Right renal pelvis (tissue), 4 donors: ENCODE data around the gene LOC128125822.
A peak's percentile ranks its signal among the peaks of the same experiment; 100 is the strongest.
"Not testable (repeated sequence)": the region's sequence is repeated elsewhere in the genome, so short reads cannot be mapped to it uniquely, and the experiment has no call there.

Source experiments
- DNase-seq, 4 donors: peaks; one replicate each; pipeline ENCODE4 v3.0.0-alpha.2; 2013; ENCODE audit warnings: low read depth in 4 of 4, low spot score in 3 of 4, missing footprints in 1 of 4

Gene LOC128125822

GRCh38 chr6:63572044-63572746, at the start of gene LOC128125822, which contains the start of gene PTP4A1:
TSS of gene LOC128125822 (plus strand) at chr6:63572480.
TSS of gene PTP4A1 (plus strand) at chr6:63572480. CDS start at chr6:63576881, 4,401 bp downstream.
- peak; percentile 93 to 97 (median 93) for DNase-seq

GRCh38 chr6:63522911-63523287, 49.4 kb upstream of the LOC128125822 start:
- DNase-seq = not testable (repeated sequence)

- no peak for DNase-seq
These were observed 48.6 kb upstream of the LOC128125822 start for GRCh38 chr6:63523630-63524029.

DNA sequence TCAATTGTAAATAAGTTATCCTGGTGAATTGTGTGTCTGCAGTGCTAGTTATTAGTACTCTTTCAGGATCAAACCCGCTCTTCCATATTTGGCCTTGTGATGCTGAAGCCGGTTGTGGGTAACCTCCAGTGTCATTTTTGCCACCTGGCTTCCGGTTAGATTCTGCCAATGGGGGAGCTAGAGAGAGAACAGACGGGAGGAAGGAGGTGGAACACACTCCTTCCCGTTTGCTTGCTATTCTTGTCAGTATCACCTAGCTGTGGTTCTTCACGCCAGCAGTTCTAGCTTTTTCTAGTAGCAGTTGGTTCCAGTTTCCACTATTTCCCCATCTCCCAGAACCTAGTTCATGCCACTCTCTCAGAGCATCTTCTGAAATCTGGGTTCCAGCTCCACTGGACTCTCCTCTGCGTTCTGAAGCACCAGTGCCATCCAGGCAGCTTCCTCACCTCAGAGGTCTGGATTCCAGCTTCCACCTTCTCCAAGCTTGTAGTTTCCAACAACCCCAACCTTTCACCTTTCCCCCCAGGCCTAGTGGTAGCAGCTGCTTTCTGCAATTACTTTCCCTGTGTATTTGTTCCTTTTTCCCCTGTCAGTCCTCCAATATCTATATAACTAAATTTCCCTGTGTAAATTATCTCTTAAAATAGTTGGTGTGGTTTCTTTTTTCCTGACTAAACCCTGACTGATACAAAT, 46.9 kb upstream of the LOC128125822 start:
- no peak for DNase-seq

GRCh38 chr6:63526931-63527330, 45.3 kb upstream of the LOC128125822 start:
- no peak for DNase-seq

- DNase-seq = no peak
These were observed 44.4 kb upstream of the LOC128125822 start for GRCh38 chr6:63527658-63528514.

DNA sequence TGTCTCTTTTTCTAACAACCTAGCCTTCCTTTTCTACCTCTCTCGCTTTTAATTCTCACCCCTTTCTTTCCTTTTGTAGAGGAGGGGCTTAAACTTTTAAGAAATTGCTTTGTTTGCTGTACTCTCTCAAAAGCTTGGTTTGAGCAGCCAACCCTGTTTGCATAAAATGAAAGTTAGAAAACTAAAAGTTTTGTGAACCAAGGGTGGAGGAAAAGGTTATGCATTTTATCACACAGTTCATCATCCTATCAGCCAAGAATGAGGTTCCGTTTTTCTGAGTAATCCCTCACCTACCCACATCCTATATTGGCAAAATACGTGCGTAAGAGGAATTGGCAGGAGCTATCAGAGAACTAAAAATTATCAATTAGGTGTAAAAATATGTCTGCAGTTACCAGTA, 42.8 kb upstream of the LOC128125822 start:
- DNase-seq = no peak

DNA sequence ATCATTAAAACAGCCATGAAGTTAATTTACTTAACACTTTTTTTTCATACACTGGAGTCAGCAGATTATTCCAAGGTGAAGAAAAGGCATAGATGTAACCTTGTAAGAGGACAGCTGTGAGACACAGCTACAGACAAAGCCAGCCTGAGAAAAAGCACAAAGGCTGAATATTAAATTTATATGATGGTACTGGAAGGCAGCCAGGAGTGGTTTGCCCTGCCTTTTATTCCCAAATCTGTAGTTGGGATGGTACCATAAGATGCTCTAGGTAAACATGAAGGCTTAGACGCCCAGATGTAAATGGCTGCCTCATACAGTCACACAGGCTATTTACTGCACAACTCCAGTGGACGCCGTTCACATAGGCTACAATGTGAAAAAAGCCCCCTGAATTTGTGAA, 42.1 kb upstream of the LOC128125822 start:
- no peak for DNase-seq

DNA sequence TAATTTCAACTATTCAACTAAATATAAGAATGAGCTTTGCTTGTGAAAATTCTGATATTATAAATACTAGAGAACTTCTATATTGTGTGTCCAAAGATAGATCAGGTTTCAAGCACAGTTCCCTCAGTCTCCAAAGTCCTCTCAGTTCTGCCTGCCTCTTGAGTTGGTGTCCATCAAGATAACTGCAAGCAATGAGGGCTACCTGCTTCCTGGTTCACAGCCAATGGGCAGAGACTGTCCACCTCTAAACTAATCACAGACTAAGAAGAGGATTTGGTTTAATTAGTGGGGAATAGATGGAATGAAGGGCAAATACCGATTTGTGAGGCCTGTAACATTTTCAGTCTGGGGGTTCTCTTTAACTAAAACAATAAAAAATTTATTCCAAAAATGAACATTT, 41.3 kb upstream of the LOC128125822 start:
- no peak for DNase-seq

DNA sequence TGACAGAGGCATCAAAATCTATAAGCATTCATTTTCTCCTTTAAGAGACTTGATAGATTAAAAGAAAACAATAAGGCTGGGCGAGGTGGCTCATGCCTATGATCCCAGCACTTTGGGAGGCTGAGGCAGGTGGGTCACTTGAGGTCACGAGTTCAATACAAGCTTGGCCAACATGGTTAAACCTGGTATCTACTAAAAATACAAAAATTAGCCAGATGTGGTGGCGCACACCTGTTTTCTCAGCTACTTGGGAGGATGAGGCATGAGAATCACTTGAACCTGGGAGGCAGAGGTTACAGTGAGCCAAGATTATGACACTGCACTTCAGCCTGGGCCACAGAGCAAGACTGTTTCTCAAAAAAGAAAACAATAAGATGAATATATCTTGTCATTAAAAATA, 39.3 kb upstream of the LOC128125822 start:
- no peak for DNase-seq

- no peak for DNase-seq
These were observed 38.3 kb upstream of the LOC128125822 start for GRCh38 chr6:63533952-63534351.

GRCh38 chr6:63537201-63537958, 34.9 kb upstream of the LOC128125822 start:
- DNase-seq = no peak

GRCh38 chr6:63537959-63538300, 34.4 kb upstream of the LOC128125822 start:
- no peak for DNase-seq

GRCh38 chr6:63538550-63538949, 33.7 kb upstream of the LOC128125822 start:
- DNase-seq = no peak

DNA sequence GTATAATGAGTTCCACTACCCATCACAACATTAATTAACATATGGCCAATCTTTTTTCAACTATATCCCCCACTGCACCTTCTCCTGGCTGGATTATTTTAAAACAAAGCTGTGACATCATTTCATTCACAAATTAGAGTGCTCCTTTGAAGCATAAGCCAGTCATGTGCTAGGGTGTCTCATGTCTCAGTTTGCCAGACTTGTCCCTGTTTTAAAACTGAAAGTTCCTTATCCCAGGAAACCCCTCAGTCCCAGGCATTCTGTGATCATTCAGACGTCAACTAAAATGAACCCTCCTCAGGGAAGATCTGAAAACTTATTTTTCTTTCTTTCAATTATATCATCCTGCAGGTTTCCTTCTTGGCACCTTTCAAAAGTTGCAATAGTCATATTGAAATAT, 29.3 kb upstream of the LOC128125822 start:
- no peak for DNase-seq

DNA sequence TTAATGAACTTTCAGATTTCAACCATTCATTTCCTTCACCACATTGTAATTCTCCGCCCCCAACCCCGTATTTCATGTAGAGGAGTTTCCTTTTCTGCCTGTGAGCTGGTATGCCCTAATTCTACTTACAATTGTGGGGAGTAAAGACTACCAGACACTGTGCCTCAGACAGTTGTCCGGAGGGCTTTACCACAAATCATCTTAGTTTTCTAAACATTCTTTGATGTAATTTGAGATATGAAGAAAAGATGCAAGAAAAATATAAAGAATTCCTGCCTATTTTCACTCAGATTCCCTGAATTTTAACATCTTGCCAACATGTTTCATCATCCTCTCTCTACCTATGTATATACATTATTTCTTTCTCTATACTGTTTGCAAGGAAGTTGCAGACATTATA, 28.3 kb upstream of the LOC128125822 start:
- no peak for DNase-seq

GRCh38 chr6:63546236-63546635, 26.0 kb upstream of the LOC128125822 start:
- DNase-seq = no peak

DNA sequence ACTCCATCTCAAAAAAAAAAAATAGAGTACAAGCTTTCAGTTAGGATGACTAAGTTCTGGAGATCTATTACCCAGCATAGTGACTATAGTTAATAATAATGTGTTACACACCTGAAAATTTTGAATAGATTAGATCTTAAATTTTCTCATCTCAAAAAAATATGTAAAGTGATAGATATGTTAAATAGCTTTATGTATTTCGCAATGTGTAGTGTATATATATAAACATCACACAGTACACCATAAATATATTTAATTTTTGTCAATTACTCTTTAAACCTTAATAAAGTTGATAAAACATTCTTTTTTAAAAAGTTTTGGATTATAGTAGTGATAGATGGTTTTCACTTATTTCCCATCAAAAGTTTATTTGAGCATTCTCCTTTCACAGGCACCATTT, 25.6 kb upstream of the LOC128125822 start:
- no peak for DNase-seq

- DNase-seq = no peak
These were observed 23.2 kb upstream of the LOC128125822 start for GRCh38 chr6:63549076-63549475.

DNA sequence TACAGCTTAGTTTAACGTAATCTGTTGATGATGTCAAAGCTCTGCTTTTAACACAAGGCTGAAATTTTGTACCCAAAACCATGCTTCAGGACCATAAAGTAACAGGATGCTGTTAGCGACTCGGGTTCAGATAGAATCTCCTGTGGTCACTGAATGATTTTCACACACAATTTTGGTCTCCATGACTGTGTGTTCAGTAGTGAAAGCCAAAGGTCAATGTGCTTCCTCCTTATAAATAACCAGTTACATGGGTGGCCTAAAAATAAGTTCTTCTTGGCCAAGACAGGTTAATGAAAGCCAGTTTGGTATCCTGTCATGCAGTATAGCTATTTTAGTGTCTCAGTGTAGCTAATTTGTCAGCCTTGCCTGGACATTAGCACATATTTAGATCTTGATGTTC, 19.1 kb upstream of the LOC128125822 start:
- no peak for DNase-seq

GRCh38 chr6:63553900-63554299, 18.4 kb upstream of the LOC128125822 start:
- no peak for DNase-seq
